ENCODE results near the gene NOX3.
A peak's percentile ranks its signal among the peaks of the same experiment; 100 is the strongest.

The NOX3 gene

DNA sequence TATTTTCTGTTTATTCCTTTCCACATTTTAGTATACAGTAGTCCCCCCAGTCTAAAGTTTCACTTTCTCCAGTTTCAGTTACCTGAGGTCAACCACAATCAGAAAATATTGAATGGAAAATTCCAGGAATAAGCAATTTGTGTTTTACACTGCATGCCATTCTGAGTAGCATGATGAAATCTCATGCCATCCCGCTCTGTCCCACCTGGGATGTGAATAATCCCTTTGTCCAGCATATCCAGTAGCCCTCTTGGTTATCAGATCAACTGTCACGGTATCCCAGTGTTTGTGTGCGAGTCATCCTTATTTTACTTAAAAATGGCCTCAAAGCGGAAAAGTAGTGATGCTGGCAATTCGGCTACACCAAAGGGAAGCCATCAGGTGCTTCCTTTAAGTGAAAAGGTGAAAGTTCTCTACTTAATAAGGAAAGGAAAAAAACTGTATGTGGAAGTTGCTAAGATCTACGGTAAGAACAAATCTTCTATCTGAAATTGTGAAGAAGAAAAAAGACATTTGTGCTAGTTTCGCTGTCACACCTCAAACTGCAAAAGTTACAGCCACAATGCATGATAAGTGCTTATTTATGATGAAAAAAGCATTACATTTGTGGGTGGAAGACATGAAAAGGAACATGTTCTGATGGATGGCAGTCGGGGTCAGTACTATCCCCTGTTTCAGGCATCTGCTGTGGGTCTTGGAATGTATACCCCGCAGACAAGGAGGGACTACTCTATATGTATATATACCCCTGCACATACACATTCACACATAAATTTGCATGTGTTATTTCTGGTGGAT, 11.3 kb downstream of the NOX3 start:
- H3K4me3 ChIP-seq, result no peak overlapping the region
- H3K27ac ChIP-seq, result no peak overlapping the region
- H3K9ac ChIP-seq (ENCODE audit: insufficient read length), result no peak overlapping the region
- H3K9me3 ChIP-seq (ENCODE audit: low read depth, low read length), result no peaks in the 10 kb centered on the region
- H3K36me3 ChIP-seq (ENCODE audit: insufficient read depth, low read length), result no peaks in the 10 kb centered on the region
- TF ChIP-seq FOXP2 (optimal IDR thresholded peaks at IDR 0.05; ENCODE audit: control extremely low read depth, extremely low read length, insufficient read depth) (no peak), EZH2 (IDR thresholded peaks at IDR 0.05) (no peak), POLR2AphosphoS5 (IDR thresholded peaks at IDR 0.05; ENCODE audit: borderline replicate concordance, low read depth, low read length) (no peak)
- DNase-seq (ENCODE audit: low read depth, low spot score), result no peak

DNA sequence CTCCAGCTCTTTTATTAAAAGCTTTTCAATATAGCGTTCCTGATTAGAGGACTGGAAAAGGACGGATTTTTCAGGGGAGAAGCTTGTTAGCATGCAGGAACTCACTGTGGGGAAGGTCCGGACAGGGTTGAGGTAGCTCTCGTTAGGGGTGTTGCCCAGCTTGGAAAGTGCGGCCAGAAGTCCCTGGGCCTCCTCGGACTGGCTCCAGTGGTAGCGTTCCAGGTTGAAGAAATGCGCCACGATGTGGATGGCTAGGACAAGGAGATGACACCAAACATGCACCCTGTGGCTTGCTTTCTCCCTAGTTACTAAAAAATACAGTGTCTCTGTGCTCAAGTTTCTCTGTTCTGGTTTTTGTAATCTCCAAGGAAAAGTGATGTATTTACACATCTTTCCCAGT, 12.5 kb downstream of the NOX3 start:
- Histone ChIP-seq H3K9ac (ENCODE audit: insufficient read length) (no peak overlapping the region), H3K9me3 (ENCODE audit: low read depth, low read length) (no peaks in the 10 kb centered on the region), H3K27ac (no peak overlapping the region), H3K36me3 (ENCODE audit: insufficient read depth, low read length) (no peaks in the 10 kb centered on the region), H3K4me3 (no peak overlapping the region)
- no peak for TF ChIP-seq POLR2AphosphoS5 (IDR thresholded peaks at IDR 0.05; ENCODE audit: borderline replicate concordance, low read depth, low read length)
- TF ChIP-seq EZH2 (IDR thresholded peaks at IDR 0.05), result no peak
- no peak for TF ChIP-seq FOXP2 (optimal IDR thresholded peaks at IDR 0.05; ENCODE audit: control extremely low read depth, extremely low read length, insufficient read depth)
- DNase-seq (ENCODE audit: low read depth, low spot score), result no peak

- Histone ChIP-seq H3K27ac (no peak overlapping the region), H3K4me3 (no peak overlapping the region), H3K36me3 (ENCODE audit: insufficient read depth, low read length) (no peaks in the 10 kb centered on the region), H3K9ac (ENCODE audit: insufficient read length) (no peak overlapping the region), H3K9me3 (ENCODE audit: low read depth, low read length) (no peaks in the 10 kb centered on the region)
- no peak for TF ChIP-seq POLR2AphosphoS5 (IDR thresholded peaks at IDR 0.05; ENCODE audit: borderline replicate concordance, low read depth, low read length)
- no peak for TF ChIP-seq EZH2 (IDR thresholded peaks at IDR 0.05)
- TF ChIP-seq FOXP2 (optimal IDR thresholded peaks at IDR 0.05; ENCODE audit: control extremely low read depth, extremely low read length, insufficient read depth), result no peak
- DNase-seq (ENCODE audit: low read depth, low spot score), result no peak
These were observed 13.1 kb downstream of the NOX3 start for GRCh38 chr6:155442562-155442961.

GRCh38 chr6:155441112-155441465, 14.6 kb downstream of the NOX3 start:
- no peak for DNase-seq (ENCODE audit: low read depth, low spot score)
- Histone ChIP-seq H3K9me3 (ENCODE audit: low read depth, low read length) (no peaks in the 10 kb centered on the region), H3K4me3 (peak overlapping the region; percentile 30; the same call in 1 of the 2 replicates), H3K36me3 (ENCODE audit: insufficient read depth, low read length) (no peaks in the 10 kb centered on the region), H3K9ac (ENCODE audit: insufficient read length) (no peak overlapping the region), H3K27ac (peak overlapping the region; percentile 75)
- no peak for TF ChIP-seq FOXP2 (optimal IDR thresholded peaks at IDR 0.05; ENCODE audit: control extremely low read depth, extremely low read length, insufficient read depth)
- TF ChIP-seq POLR2AphosphoS5 (IDR thresholded peaks at IDR 0.05; ENCODE audit: borderline replicate concordance, low read depth, low read length), result no peak
- no peak for TF ChIP-seq EZH2 (IDR thresholded peaks at IDR 0.05)

GRCh38 chr6:155440398-155441111, 15.1 kb downstream of the NOX3 start:
- Histone ChIP-seq H3K9ac (ENCODE audit: insufficient read length) (no peak overlapping the region), H3K9me3 (ENCODE audit: low read depth, low read length) (no peaks in the 10 kb centered on the region), H3K27ac (peak overlapping the region; percentile 75), H3K4me3 (peak overlapping the region; percentile 30; the same call in 1 of the 2 replicates), H3K36me3 (ENCODE audit: insufficient read depth, low read length) (no peaks in the 10 kb centered on the region)
- TF ChIP-seq FOXP2 (optimal IDR thresholded peaks at IDR 0.05; ENCODE audit: control extremely low read depth, extremely low read length, insufficient read depth) (no peak), EZH2 (IDR thresholded peaks at IDR 0.05) (no peak), POLR2AphosphoS5 (IDR thresholded peaks at IDR 0.05; ENCODE audit: borderline replicate concordance, low read depth, low read length) (no peak)
- no peak for DNase-seq (ENCODE audit: low read depth, low spot score)

- no peak for TF ChIP-seq FOXP2 (optimal IDR thresholded peaks at IDR 0.05; ENCODE audit: control extremely low read depth, extremely low read length, insufficient read depth)
- no peak for TF ChIP-seq EZH2 (IDR thresholded peaks at IDR 0.05)
- TF ChIP-seq POLR2AphosphoS5 (IDR thresholded peaks at IDR 0.05; ENCODE audit: borderline replicate concordance, low read depth, low read length), result no peak
- H3K9ac ChIP-seq (ENCODE audit: insufficient read length), result no peak overlapping the region
- H3K27ac ChIP-seq, result no peak overlapping the region
- no peak for DNase-seq (ENCODE audit: low read depth, low spot score)
- H3K9me3 ChIP-seq (ENCODE audit: low read depth, low read length), result no peaks in the 10 kb centered on the region
- no peak overlapping the region for H3K4me3 ChIP-seq
- H3K36me3 ChIP-seq (ENCODE audit: insufficient read depth, low read length), result no peaks in the 10 kb centered on the region
These were observed 16.3 kb downstream of the NOX3 start for GRCh38 chr6:155439376-155439775.

GRCh38 chr6:155436981-155437749, 18.5 kb downstream of the NOX3 start:
- Histone ChIP-seq H3K36me3 (ENCODE audit: insufficient read depth, low read length) (no peaks in the 10 kb centered on the region), H3K9ac (ENCODE audit: insufficient read length) (no peak overlapping the region), H3K4me3 (no peak overlapping the region), H3K9me3 (ENCODE audit: low read depth, low read length) (no peaks in the 10 kb centered on the region), H3K27ac (no peak overlapping the region)
- DNase-seq (ENCODE audit: low read depth, low spot score), result no peak
- TF ChIP-seq POLR2AphosphoS5 (IDR thresholded peaks at IDR 0.05; ENCODE audit: borderline replicate concordance, low read depth, low read length) (no peak), FOXP2 (optimal IDR thresholded peaks at IDR 0.05; ENCODE audit: control extremely low read depth, extremely low read length, insufficient read depth) (no peak), EZH2 (IDR thresholded peaks at IDR 0.05) (no peak)

DNA sequence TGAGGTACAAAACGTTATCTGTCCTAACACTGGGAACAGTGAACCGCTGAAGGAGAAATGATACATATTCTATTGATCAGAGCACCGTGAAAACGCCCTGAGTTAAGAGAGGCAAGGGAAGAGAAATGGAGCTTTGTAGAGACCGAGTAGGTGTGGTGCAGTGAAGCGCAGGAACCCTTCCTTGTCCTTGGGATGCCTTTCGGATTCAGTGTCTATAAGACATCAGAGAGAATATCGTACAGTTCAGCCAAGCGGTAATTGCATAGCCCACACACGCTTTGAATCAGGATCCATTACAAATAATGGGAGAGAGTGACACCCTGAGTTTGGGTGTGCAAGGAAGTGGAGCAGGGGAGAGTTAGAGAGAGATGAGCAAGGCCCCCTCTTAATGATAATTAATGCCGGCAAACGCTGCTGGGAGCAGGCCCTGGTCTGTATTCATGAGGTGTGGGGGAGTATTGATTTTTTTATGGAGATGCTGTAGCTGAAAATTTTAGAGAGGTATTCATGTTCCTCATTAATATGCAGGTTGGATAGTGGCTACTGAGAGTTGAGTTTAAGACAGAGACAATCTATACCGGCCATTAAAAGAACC, 20.7 kb downstream of the NOX3 start:
- Histone ChIP-seq H3K36me3 (ENCODE audit: insufficient read depth, low read length) (no peaks in the 10 kb centered on the region), H3K27ac (no peak overlapping the region), H3K4me3 (no peak overlapping the region), H3K9ac (ENCODE audit: insufficient read length) (no peak overlapping the region), H3K9me3 (ENCODE audit: low read depth, low read length) (no peaks in the 10 kb centered on the region)
- DNase-seq (ENCODE audit: low read depth, low spot score), result no peak
- TF ChIP-seq FOXP2 (optimal IDR thresholded peaks at IDR 0.05; ENCODE audit: control extremely low read depth, extremely low read length, insufficient read depth), result no peak
- no peak for TF ChIP-seq EZH2 (IDR thresholded peaks at IDR 0.05)
- TF ChIP-seq POLR2AphosphoS5 (IDR thresholded peaks at IDR 0.05; ENCODE audit: borderline replicate concordance, low read depth, low read length), result no peak
